K562 (cell line): ENCODE data around the gene NAV2. TPM values are rescaled to one million over a fixed set of nuclear protein-coding genes. Genes with fewer than 3 reads are reported as not detected.

ENCODE experiments used
- ATAC-seq: fragments of 200-7000 bp; cut with Tn5 transposase; 3 replicates; pipeline ENCODE4 v1.9.1; 2020; ENCODE audit warnings: moderate library complexity
- BruUV-seq: library from RNA; stranded (reverse); fragments of 400-500 nt; replicated peaks from 2 replicates; lab custom pipeline; 2021; lab: Mats Ljungman, UMichigan
- CTCF ChIA-PET: fragments of 300-600 bp; formaldehyde crosslinking; extraction: SDS; loops from one replicate; lab custom pipeline; 2021; ENCODE audit warnings: low intra/inter-chr PET ratio; lab: Yijun Ruan, JAX
- POLR2A ChIA-PET: fragments of 300-600, 350-650 bp; sonication (Branson Sonifier 250); formaldehyde crosslinking; extraction: SDS; loops from one replicate; lab custom pipeline; 2021; ENCODE audit warnings: antibody characterized with exemption, inconsistent platforms; lab: Yijun Ruan, JAX
- DNase-seq, 4 experiments: peaks; one replicate each; pipeline versions ENCODE4 v3.0.0 to v3.0.0-alpha.2; 2011 to 2018; ENCODE audit warnings: low spot score in 3 of 4, mixed read lengths in 3 of 4; ENCODE audit errors: extremely low read depth in 1 of 4
- FAIRE-seq: peaks from 2 replicates; lab custom pipeline; 2011; peaks lifted over from hg19 to GRCh38; lab: Jason Lieb, UNC
- H2AFZ ChIP-seq: 2 replicates; pipeline ENCODE4 v1.6.0; 2011; ENCODE audit warnings: low read depth, low read length, control low read depth, inconsistent platforms
- H3K27ac ChIP-seq: fragments of 200-600 bp; 3 replicates; pipeline ENCODE4 v1.8.0; 2011; ENCODE audit warnings: low read depth, mild to moderate bottlenecking, control low read depth, inconsistent platforms, low read length, moderate library complexity, mixed read lengths; ENCODE audit errors: extremely low read depth
- H3K27me3 ChIP-seq, 2 experiments: fragments of 300-600 bp in 1 of 2; 2 replicates in 1 of 2; 3 replicates in 1 of 2; pipeline versions ENCODE4 v1.6.0 to v1.8.0; 2011; ENCODE audit warnings: inconsistent platforms in 2 of 2, low read length in 2 of 2, mild to moderate bottlenecking in 1 of 2, mixed read lengths in 1 of 2, moderate library complexity in 1 of 2; ENCODE audit not compliant: control insufficient read depth in 2 of 2, insufficient read depth in 2 of 2
- H3K36me3 ChIP-seq: fragments of 300-600 bp; 3 replicates; pipeline ENCODE4 v1.8.0; 2011; ENCODE audit warnings: mild to moderate bottlenecking, low read length, inconsistent platforms; ENCODE audit not compliant: control insufficient read depth, insufficient read depth
- H3K4me1 ChIP-seq, 2 experiments: fragments of 200-600 bp in 1 of 2; replicated peaks in 1 of 2; 2 replicates in 1 of 2; 3 replicates in 1 of 2; pipeline versions ENCODE4 v1.5.1 to v1.8.0; 2011; ENCODE audit warnings: inconsistent platforms in 2 of 2, low read length in 2 of 2, mild to moderate bottlenecking in 1 of 2, mixed read lengths in 1 of 2, moderate library complexity in 1 of 2; ENCODE audit not compliant: control insufficient read depth in 2 of 2, insufficient read depth in 2 of 2
- H3K4me2 ChIP-seq: 2 replicates; pipeline ENCODE4 v1.6.1; 2011; ENCODE audit warnings: low read length, control low read depth, inconsistent platforms, mixed read lengths; ENCODE audit not compliant: insufficient read depth
- H3K4me3 ChIP-seq: fragments of 200-600 bp; sonication (generic), shearing (Covaris generic); 2 replicates; pipeline ENCODE4 v1.5.1; 2016; ENCODE audit warnings: control low read depth, inconsistent platforms
- H3K79me2 ChIP-seq: fragments of 200-600 bp; 3 replicates; pipeline ENCODE4 v1.8.0; 2011; ENCODE audit warnings: low read length, inconsistent platforms; ENCODE audit not compliant: control insufficient read depth, insufficient read depth
- H3K9ac ChIP-seq, 2 experiments: 2 replicates each; pipeline versions ENCODE4 v1.6.0 to v1.6.1; 2011; ENCODE audit warnings: low read depth in 2 of 2, low read length in 2 of 2, control low read depth in 1 of 2, inconsistent platforms in 1 of 2, mild to moderate bottlenecking in 1 of 2, mixed read lengths in 1 of 2; ENCODE audit not compliant: insufficient read depth in 1 of 2
- H3K9me1 ChIP-seq: one replicate; pipeline ENCODE4 v1.6.0; 2011; ENCODE audit warnings: inconsistent platforms, mild to moderate bottlenecking, low read length, moderate library complexity; ENCODE audit not compliant: control insufficient read depth, insufficient read depth
- H3K9me3 ChIP-seq: replicated peaks from 2 replicates; pipeline ENCODE4 v1.5.1; 2011; ENCODE audit warnings: low read depth, low read length, inconsistent platforms; ENCODE audit not compliant: control insufficient read depth, insufficient read depth
- H4K20me1 ChIP-seq: replicated peaks from 2 replicates; pipeline ENCODE4 v1.6.1; 2011; ENCODE audit warnings: low read length, inconsistent platforms, mixed read lengths; ENCODE audit not compliant: control insufficient read depth, insufficient read depth
- CAMTA2 ChIP-seq: fragments of 250-450 bp; sonication (Bioruptor Pico); conservative IDR thresholded peaks from 2 replicates; pipeline ENCODE4 v1.5.1; 2022
- FOXK1 ChIP-seq: sonication (generic); formaldehyde crosslinking; IDR thresholded peaks from 2 replicates; pipeline ENCODE4 v1.8.0; 2022; ENCODE audit warnings: missing genetic modification reagents, mild to moderate bottlenecking, borderline replicate concordance
- JUNB ChIP-seq: fragments of 450-650 bp; formaldehyde crosslinking; conservative IDR thresholded peaks from 2 replicates; pipeline ENCODE4 v1.4.0; 2020; ENCODE audit warnings: mild to moderate bottlenecking
- MEF2D ChIP-seq: conservative IDR thresholded peaks from 2 replicates; pipeline ENCODE4 v1.6.1; 2016; ENCODE audit warnings: low read depth, missing genetic modification characterization, missing compliant biosample characterization
- ZNF124 ChIP-seq: sonication (generic); formaldehyde crosslinking; IDR thresholded peaks from 2 replicates; pipeline ENCODE4 v1.8.1; 2022; ENCODE audit warnings: missing genetic modification reagents
- ZNF780A ChIP-seq: fragments of 250-450 bp; sonication (Bioruptor Pico); IDR thresholded peaks from 2 replicates; pipeline ENCODE4 v1.5.0; 2021; ENCODE audit warnings: mild to moderate bottlenecking
- WGBS: fragments of 100-300 bp; shearing (Covaris generic); methylation state at CpG from one replicate; pipeline ENCODE4 v1.1.6; 2016; ENCODE audit warnings: low coverage, mixed read lengths; ENCODE audit not compliant: insufficient coverage; ENCODE audit errors: missing lambda C conversion rate; 5-methylcytosine and 5-hydroxymethylcytosine counted together
- in situ Hi-C: fragments of 300-500 bp; cut with MboI; formaldehyde crosslinking; loops from 4 replicates; pipeline ENCODE4 v1.15.0; 2018; ENCODE audit warnings: inconsistent platforms, mixed read lengths
- intact Hi-C: fragments of 100-400 bp; cut with micrococcal nuclease; formaldehyde crosslinking; loops from 2 replicates; pipeline ENCODE4 v1.14.2; 2022
- polyA plus RNA-seq, 8 experiments: library from polyadenylated mRNA; depleted of rRNA in 4 of 8; stranded (reverse) in 5 of 8; unstranded in 3 of 8; fragments of >200 nt; fragmentation: Nextera tagmentation in 2 of 8; fragmentation: Illumina TruSeq in 1 of 8; extraction: Ambion mirVana in 2 of 8; extraction: Trizol in 1 of 8; gene quantifications; 2 replicates each; pipeline versions ENCODE4 v1.2.1 to v1.2.3, GENCODE V29; 2011 to 2014; ENCODE audit warnings: inconsistent platforms in 1 of 8, missing spikeins in 1 of 8
- total RNA-seq, 7 experiments: library from RNA; depleted of rRNA in 6 of 7; stranded (reverse); fragments of >200 nt in 6 of 7; fragmentation: Illumina TruSeq in 2 of 7; extraction: Trizol in 2 of 7; gene quantifications; 2 replicates each; pipeline versions ENCODE4 v1.2.1 to v1.2.3, GENCODE V29; 2011 to 2021; ENCODE audit warnings: low replicate concordance in 1 of 7

The NAV2 gene
- total and polyA plus RNA-seq, 9 of the 15 experiments (the other 6 are each of a cell fraction or from before 2014, with no cell fraction given), result 0.03 to 0.35 (median 0.05) TPM

DNA sequence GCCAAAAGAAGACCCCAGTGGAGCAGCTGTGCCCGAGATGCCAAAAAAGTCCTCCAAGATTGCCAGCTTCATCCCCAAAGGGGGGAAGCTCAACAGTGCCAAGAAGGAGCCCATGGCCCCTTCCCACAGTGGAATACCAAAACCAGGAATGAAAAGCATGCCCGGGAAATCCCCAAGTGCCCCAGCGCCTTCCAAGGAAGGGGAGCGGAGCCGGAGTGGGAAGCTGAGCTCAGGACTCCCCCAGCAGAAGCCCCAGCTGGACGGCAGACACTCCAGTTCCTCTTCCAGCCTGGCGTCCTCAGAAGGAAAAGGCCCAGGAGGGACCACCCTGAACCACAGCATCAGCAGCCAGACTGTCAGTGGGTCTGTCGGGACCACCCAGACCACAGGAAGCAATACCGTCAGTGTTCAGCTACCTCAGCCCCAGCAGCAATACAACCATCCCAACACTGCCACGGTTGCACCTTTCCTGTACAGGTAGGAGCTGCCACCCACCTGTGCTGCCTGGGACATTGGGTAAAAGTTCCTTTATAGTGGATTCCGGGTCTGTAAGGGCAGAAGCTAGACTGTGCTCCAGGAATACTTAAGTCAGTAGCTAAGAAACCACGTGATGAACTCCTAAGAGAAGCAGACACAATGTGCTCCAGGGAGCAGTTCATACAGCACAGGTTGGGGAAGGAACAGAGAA lies 221.3 kb downstream of the NAV2 start:
- Histone ChIP-seq H3K4me1 (no peaks in the 10 kb centered on the region; a peak in 1 of 5 replicates), H3K27ac (no peak overlapping the region), H3K9me1 (no peaks in the 10 kb centered on the region), H3K4me3 (no peak overlapping the region), H3K79me2 (no peaks in the 10 kb centered on the region), H2AFZ (no peak overlapping the region), H3K36me3 (no peaks in the 10 kb centered on the region), H3K9me3 (no peaks in the 10 kb centered on the region), H3K9ac (no peak overlapping the region), H3K27me3 (peaks cover 22 to 42% of the 10 kb centered on the region in 2 experiments; a peak in 4 of 5 replicates), H4K20me1 (peaks cover 5% of the 10 kb centered on the region; the same call in 1 of the 2 replicates), H3K4me2 (no peak overlapping the region)
- ATAC-seq, result no peak
- ChIA-PET CTCF (no interaction called here), POLR2A (interaction anchor here (0.8 to 1.1 kb wide), 2 partner anchors 16 to 199 kb away, joined by 3 read pairs; no protein-coding TSS in a partner anchor)
- no peak for DNase-seq
- 2% methylated on average over 11 of the region's 12 CpGs for WGBS
- BruUV-seq, result no TSS peak
- FAIRE-seq, result no peak
- in situ Hi-C loops (loop anchor here (10.0 to 25.0 kb wide), 2 partner anchors 401 to 678 kb away; no protein-coding TSS in a partner anchor), intact Hi-C loops (no loop called here)
- TF ChIP-seq MEF2D (tag) (no peak), FOXK1 (CRISPR knock-in tag) (no peak), JUNB (CRISPR knock-in tag) (no peak), ZNF780A (CRISPR knock-in tag) (no peak), ZNF124 (CRISPR knock-in tag) (no peak), CAMTA2 (no peak)
